Activated CD8-positive, alpha-beta memory T cell treated with anti-CD3 and anti-CD28 coated beads for 24 hours (primary cell): ENCODE measurements around the gene SHISAL1.

Source experiments
- DNase-seq: peaks from one replicate; pipeline ENCODE4 v3.0.0-alpha.2; 2020

Gene SHISAL1

DNA sequence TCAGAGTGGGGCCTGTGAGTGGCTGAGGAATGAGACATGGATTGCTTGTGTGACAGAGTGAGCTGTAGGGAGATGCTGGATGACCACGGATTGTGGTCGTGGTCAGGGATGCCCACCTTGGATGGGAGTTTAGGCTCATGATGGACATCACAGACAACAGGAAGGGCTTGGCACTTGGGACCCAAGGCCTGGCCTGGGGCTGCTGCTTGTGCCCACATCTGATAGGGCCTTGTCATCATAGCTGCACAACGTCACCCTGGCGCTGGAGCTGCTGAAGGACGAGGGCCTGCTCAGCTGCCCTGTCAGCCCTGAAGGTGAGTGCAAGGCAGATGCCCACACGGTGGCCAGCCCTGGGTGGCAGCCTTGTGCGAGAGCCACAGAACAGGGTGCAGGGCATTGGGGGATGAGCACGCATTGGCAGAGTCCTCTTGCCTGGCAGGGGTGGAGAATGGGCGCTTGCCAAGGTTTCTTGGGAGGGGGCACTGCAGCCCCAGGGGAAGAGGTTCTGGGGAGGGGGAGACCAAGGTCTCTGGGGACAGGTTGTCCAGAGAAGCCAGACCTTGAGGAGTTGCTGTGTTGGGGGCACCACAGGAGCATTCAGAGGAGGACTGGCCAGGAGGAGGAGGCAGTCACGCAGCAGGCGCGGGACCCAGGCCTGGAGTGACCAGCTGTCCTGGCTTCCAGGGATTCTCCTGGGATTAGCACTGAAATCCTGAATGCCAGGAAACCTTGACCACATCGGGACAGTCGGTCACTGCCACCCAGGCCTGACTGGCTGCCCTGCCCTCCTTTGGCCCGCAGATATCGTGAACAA is 107.0 kb downstream of the SHISAL1 start:
- no peak for DNase-seq

DNA sequence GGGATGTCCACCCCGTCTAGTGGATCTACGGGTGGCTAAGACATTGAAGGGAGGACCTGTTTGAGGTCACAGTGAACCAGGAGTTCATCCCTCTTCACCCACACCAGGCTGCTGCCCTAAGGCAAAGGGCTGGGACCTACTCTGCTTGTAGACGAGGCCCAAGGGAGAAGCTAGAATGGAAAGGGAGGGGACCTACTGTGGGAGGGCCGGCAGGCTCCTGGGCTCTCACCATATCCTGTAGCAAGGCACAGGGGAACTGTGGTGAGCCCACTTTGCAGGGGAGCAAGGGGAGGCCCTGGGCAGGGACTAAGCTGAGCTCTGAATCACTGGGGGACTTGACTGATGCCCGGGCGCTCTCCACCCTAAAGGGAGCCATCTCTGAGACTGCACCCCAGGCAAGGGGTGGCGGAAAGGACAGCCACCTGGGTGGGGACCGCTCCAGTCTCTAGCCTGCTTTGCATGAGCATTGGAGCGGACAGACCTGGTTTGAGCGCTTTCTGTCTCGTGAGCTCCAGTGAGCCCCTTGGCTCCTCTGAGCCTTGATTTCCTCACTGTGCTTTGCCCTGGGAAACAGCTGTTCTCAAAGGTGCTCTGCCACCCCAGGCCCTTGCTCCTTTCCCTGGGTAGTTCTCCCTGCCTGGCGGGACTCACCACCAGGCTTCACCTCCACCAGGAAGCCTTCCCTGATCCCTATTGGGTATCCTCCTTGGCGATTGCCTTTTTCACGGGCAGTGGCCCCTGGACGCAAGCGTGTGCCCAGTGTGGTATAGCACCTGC is 107.8 kb downstream of the SHISAL1 start:
- DNase-seq, result no peak

DNA sequence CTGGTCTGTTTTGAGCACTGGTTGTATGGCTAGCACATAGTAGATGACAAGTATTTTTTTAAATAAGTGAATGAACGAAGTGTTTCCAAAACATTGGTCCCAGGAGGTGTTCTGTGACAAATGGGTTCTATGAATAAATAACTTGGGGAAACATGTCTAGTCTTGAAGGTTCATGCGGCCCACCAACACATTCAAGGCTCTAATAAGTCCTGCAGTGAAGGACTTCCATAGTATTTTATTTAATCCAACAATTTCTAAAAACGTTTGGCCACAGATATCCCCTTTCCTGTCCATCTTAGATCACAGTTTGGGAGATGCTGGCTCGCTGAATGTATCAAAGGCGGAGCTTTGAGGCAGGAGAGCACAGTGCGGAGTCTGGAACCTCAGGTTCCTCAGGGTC is 109.5 kb downstream of the SHISAL1 start:
- no peak for DNase-seq

DNA sequence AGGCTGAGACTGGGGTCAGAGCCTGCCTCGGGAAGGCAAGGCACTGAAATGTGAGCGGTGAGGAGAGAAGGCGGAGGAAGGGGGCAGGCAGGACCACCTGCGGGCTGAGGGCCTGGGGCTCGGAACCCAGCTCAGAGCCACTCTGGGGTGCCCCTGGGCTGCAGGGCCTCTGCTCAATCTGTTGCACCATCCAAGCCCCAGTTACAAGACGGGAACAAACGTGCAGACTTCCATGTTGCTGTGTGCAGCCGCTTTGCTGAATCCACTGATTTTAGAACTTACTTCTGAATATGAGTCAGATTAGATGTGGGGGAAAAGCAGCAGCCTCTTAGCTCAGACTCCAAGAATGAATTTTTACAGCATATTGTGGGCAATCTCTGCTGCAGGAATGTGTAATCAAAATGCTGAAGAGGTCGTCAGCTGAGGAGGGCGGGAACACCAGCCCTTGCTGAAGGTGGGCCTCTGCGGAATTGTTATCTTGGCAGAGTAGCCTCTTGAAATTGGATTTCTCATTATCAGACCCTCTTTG is 110.4 kb downstream of the SHISAL1 start:
- no peak for DNase-seq

DNA sequence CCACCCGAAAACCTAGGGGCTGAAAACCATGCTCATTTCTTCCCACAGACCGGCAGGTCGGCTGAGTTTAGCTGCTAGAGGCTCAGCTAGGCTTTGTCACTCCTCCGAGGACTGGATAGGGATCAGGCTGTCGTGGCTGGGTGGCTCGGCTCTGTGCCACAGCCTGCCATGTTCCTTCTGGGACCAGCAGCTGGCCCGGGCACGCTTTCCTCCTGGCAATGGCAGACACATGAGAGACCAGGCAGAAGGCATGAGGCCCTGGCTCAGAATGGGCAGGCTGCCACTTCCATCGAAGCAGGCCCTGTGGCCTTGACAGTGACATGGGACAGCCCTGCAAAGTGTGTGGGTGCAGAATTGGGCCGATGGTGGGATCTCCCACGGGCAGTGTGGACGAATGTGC is 111.1 kb downstream of the SHISAL1 start:
- no peak for DNase-seq

DNA sequence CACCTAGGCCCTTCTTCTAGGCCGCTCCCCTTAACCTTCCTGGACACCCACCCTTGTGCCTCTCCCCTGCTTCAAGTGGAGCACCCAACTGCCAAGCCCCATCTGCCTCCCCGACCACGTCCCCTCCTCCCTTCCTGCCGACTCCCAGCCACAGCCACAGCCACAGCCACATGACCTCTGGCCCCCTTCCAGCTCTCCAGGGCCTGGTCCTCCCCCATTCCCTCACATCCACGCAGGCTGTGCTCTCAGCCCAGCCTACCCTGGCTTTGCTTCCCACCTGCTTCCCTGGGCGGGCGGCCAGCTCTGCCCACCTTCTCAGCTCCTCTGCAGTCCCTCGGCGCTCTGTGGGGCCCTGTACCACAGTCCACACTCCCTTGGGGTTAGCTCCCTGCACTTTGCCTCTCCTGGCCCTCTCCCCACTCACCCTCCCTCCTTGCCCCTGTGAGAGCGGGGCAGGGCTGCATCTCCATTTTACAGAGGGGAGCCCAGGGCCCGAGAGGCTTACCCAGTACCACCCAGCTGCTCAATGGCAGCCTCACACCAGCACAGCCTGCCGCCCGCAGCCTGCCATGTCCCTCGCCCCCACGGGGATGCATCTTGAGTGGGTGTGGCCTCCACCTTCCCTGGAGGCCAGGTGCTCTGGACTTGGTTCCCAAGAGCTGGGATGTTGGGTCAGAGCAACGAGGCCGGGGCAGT is 111.7 kb downstream of the SHISAL1 start:
- no peak for DNase-seq

DNA sequence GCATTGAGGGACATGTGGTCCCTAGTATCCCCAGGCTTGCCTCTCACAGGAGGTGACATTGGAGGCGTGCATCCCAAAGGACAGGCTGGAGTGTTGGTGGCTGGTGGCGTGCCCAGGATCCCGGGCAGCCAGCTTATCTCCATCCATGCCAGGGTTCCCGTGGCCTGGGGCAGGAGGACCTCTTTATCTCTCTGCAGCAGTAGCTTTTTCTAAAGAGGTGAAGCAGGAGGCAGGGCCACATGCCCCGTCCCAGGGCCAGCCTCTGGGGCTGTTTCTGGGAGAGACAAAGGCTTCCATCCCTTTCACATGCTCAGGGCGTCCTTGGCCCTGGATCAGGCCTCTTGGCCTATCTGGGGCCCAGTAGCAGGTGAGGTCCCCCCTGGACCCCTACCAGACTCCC is 112.3 kb downstream of the SHISAL1 start:
- DNase-seq, result no peak

DNA sequence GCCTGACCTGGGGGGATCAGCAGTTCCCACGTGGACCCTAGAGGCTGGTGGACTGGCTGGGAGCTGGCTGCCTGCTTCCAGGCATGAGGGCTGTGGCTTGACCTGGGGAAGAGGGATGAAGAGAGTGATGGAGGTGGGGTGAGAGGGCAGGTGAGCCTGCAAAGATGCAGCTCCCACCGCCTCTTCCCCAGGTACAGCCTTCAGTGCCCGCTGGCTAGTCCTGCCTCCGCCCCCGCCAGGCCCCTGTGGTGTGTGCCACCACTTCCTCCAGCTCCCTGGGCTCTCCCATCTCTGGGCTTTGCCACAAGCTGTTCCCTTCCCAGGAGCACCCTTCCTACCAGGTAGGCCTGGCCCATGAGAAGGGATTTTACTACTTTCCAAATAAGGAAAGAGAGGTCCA is 112.9 kb downstream of the SHISAL1 start:
- no peak for DNase-seq

DNA sequence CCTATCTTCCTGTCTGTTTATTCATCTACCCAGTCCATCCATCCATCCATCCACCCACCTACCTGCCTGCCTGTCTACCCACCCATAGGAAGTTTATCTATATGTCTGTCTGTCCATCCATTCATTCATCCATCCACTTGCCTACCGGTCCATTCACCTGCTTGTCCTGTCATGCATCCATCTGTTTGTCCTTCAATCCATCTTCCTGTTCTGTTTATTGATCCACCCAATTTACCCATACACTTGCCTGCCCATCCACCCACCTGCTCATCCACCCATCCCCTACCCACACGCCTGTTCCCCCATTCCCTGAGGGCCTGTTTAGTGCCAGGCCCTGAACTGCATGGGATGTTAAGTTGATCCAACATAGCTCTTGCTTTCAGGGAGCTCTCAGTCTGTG is 113.6 kb downstream of the SHISAL1 start:
- DNase-seq, result no peak

DNA sequence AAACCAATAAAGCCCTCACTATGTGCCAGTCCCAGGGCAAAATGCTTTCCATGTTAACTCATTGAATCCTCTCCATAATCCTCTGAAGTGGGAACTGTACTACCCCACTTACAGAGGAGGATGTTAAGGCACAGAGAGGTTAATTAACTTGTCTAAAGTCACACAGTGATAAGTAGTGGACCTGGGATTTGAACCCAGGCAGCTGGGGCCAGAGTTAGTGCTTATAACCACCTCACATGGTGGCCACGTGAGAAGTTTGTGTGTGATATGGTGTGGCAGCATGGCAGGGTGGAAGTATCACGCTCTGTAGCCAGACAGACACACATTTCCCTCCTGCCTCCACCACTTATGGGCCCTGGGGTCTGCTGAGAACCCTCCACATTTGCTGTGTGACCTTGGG is 115.5 kb downstream of the SHISAL1 start:
- DNase-seq, result no peak

DNA sequence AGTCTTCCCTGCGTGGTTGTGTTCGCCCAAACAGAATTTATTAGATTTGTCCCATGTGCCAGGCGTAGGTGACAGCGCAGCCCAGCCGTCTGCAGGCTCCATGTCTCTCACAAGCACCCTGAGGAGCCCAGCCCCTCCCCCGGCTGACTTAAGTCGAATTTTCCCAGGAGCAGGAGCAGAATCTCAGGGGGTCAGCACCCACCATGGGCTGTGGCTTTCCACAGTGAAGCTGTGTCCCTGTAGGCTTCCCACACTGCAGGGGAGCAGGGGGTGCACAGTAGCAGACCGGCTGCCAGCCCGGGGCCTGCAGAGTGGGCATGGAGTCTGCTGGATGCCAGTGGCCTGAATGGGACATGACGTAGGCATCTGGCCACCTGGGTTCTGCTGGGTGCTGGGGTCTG is 116.0 kb downstream of the SHISAL1 start:
- DNase-seq, result no peak

DNA sequence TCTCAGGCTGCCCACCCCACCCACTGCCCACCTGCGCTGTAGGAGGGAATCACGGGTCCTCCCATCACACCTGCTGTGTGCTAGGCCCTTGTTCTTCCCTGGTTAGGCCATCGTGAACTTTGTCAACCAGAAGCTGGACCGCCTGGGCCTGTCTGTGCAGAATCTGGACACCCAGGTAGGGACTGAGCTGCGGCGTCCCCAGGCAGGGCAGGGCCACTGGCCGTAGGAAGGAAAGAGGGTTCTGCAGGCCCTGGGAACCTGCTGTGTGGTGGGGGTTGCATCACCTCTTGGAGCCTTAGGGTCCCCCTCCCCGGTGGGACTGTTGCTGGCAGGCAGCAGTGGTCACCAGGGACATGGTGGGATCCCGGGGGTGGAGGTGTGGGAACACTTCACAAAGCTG is 116.5 kb downstream of the SHISAL1 start:
- DNase-seq, result no peak

DNA sequence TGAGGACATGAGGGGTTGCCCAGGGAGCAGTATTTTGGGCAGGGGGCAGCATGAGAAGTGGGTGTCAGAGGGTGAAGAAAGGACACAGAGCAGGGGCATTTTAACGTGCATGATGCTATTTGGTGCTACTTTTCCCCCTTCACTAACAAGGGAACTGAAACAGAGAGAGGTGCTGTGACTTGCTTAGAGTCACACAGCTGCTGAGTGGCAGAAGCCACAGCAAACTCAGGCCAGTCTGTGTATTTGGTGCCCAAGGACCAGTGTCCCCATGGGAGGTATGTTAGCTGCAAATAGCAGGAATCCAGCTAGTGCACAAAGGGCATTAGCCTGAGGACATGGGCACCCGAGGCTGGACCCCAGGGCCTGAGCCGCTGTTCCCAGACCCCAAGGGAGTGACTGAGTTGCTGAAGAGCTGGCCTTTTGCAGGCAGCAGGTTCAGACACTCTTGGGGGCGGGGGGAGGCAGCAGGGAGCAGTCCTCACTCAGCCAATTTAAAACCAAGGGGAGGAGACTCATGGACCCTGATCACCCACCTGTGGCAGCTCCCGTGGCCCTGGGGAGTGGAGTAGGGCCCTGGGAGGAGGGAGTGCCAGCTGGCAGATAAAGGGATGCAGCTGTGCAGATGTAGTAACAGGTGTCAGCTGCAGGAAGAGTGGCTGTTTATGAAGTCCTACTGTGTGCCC is 117.4 kb downstream of the SHISAL1 start:
- no peak for DNase-seq

DNA sequence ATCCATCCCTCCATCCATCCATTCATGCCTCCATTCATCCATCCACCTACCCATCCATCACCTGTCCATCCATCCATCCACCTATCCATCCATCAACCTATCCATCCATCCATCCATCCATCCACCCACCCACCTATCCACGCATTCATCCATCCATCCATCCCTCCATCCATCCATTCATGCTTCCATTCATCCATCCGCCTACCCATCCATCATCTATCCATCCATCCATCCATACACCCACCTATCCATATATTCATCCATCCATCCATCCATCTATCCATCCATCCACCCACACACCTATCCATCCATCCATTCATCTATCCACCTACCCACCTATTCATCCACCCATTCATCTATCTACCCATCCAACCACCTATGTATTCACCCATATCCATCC is 118.2 kb downstream of the SHISAL1 start:
- DNase-seq, result no peak
